ENCODE data around the gene CTNNBIP1. TPM values are rescaled to one million over a fixed set of nuclear protein-coding genes. Genes with fewer than 3 reads are reported as not detected.
A peak's percentile ranks its signal among the peaks of the same experiment; 100 is the strongest.

CTNNBIP1 gene, protein sequence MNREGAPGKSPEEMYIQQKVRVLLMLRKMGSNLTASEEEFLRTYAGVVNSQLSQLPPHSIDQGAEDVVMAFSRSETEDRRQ
- polyA plus RNA-seq (2012; ENCODE audit: insufficient read depth, insufficient read length, low read depth) = 0.68 TPM

DNA sequence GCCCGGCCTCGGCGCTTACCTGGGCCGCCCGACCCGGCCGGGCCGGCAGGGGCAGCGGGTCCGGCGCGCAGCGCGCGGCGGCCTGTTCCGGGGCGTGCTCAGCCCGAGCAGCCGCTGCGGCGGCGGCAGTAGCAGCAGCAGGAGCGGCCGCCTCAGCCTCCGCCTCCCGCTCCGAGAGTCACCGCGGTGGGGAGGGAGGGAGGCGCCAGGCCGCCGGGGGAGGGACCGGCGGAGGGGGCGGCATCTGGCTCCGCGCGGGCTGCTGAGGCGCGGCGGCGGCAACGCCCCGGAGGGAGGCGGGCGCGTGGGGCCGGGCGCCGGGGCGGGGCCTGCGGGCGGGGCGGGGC, at the start of gene CTNNBIP1:
Gene CTNNBIP1 (minus strand): TSS at position 194 of the 347 bp plus-strand sequence. CDS start 38,205 bp downstream, outside the sequence.
- H3K36me3 ChIP-seq = no peaks in the 10 kb centered on the region
- no peak for TF ChIP-seq CTCF (IDR thresholded peaks at IDR 0.05; ENCODE audit: low read depth, low read length)
- DNase-seq = no peak

DNA sequence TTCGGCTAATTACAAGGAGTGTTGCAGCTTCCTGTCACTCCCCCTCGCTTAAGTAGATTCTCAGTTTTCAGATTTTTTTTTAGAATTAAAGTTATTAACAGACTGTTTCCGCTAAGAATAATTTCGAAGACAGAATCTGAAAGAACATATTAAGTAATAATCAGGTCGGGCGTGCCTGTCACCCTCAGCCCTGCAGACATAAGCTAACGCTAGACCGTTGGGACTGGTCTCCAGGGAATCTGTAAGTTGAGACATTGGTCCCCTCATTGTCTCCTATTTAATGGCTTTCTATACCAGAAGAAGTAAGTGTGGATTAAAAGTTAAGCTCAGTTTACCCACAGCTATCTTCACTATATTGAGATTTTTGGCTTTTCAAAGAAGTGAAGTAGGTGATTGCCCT, 47.7 kb upstream of the CTNNBIP1 start:
- Histone ChIP-seq H3K4me1 (no peaks in the 10 kb centered on the region), H3K4me3 (ENCODE audit: low read depth, low read length) (no peak overlapping the region), H3K9me3 (no peaks in the 10 kb centered on the region), H3K36me3 (no peaks in the 10 kb centered on the region), H3K27me3 (no peaks in the 10 kb centered on the region)
- no peak for DNase-seq
- TF ChIP-seq CTCF (IDR thresholded peaks at IDR 0.05; ENCODE audit: low read depth, low read length) = no peak

More for the DNA sequence above, at the start of gene CTNNBIP1:
- Histone ChIP-seq H3K4me3 (ENCODE audit: low read depth, low read length) (peak within 1 kb of the TSS; percentile 65), H3K4me1 (no peaks in the 10 kb centered on the region), H3K9me3 (no peaks in the 10 kb centered on the region), H3K27me3 (no peaks in the 10 kb centered on the region)

- H3K36me3 ChIP-seq = no peaks in the 10 kb centered on the region
- no peak overlapping the region for H3K4me3 ChIP-seq (ENCODE audit: low read depth, low read length)
- H3K4me1 ChIP-seq = no peaks in the 10 kb centered on the region; the same call in 1 of the 2 replicates
- no peak for TF ChIP-seq CTCF (IDR thresholded peaks at IDR 0.05; ENCODE audit: low read depth, low read length)
- no peaks in the 10 kb centered on the region for H3K9me3 ChIP-seq
- no peaks in the 10 kb centered on the region for H3K27me3 ChIP-seq
- DNase-seq = no peak
Measured at GRCh38 chr1:9946315-9946714, 36.2 kb upstream of the CTNNBIP1 start.

DNA sequence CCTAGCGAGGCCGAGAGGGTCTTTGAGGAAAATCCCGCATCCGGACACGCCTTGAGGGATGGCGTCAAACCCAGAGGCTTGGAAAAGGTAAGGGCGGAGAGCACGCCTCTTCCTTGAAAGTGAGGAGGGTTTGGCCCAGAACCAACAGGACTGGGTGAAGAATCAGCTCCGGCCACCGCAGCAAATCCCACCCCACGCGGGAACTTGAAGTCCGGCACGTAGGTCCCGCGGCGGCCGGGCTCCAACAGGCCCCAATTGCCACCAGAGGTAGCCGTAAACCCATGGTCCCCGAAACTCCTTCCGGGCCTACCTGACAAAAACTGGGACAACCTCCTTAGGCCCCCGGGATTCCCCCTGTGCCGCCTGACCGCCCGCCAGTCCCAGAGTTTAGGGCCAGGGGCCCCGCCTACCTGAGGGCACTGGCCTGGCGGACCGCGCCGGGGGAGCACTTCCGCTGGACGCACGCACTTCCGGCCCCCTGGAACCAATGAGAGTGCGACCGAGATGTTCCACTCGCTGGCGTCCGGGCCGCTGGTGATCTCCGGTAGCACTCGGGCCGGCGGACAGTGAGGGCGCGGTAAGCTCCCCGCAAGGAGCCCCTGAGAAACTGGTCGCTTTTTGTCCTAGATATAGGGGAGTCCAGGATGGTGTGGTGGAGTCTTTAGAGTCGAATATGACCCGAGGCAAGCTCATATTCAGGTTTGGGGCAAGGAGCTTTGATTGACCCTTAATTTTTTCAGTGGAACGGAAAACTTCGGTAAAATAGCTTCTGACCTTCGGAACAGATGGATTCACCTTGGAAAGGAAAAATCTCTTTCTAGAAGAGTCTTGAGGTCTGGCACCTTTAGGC, 33.1 kb upstream of the CTNNBIP1 start, which contains the start of the genes LZIC and NMNAT1:
Gene LZIC (minus strand): TSS at position 453 of the 850 bp plus-strand sequence. CDS start 6,772 bp downstream, outside the sequence.
Gene NMNAT1 (plus strand): TSS at position 537 of the 850 bp plus-strand sequence. CDS start 28,599 bp downstream, outside the sequence.
- no peak for TF ChIP-seq CTCF (IDR thresholded peaks at IDR 0.05; ENCODE audit: low read depth, low read length)
- no peaks in the 10 kb centered on the region for H3K27me3 ChIP-seq

GRCh38 chr1:9942399-9942938, 32.4 kb upstream of the CTNNBIP1 start:
- TF ChIP-seq CTCF (IDR thresholded peaks at IDR 0.05; ENCODE audit: low read depth, low read length) = peak; percentile 41
- peak; percentile 6 for DNase-seq

More for the DNA sequence above, 33.1 kb upstream of the CTNNBIP1 start, which contains the start of the genes LZIC and NMNAT1:
- H3K36me3 ChIP-seq = no peaks in the 10 kb centered on the region
- H3K4me3 ChIP-seq (ENCODE audit: low read depth, low read length) = peak within 1 kb of the TSS; percentile 91
- DNase-seq = peak; percentile 84
- H3K9me3 ChIP-seq = no peaks in the 10 kb centered on the region
- no peaks in the 10 kb centered on the region for H3K4me1 ChIP-seq

More at GRCh38 chr1:9942399-9942938, 32.4 kb upstream of the CTNNBIP1 start:
- Histone ChIP-seq H3K4me3 (ENCODE audit: low read depth, low read length) (peak overlapping the region; percentile 91), H3K4me1 (no peaks in the 10 kb centered on the region), H3K27me3 (no peaks in the 10 kb centered on the region), H3K9me3 (no peaks in the 10 kb centered on the region), H3K36me3 (no peaks in the 10 kb centered on the region)
